ENCODE measurements around the gene RAB7B. TPM values are rescaled to one million over a fixed set of nuclear protein-coding genes. Genes with fewer than 3 reads are reported as not detected.
A peak's percentile ranks its signal among the peaks of the same experiment; 100 is the strongest.

Gene RAB7B
- total and polyA plus RNA-seq, 9 of the 15 experiments (the other 6 are each of a cell fraction or from before 2014, with no cell fraction given): 0.03 to 0.29 (median 0.07) TPM; not detected in 4

DNA sequence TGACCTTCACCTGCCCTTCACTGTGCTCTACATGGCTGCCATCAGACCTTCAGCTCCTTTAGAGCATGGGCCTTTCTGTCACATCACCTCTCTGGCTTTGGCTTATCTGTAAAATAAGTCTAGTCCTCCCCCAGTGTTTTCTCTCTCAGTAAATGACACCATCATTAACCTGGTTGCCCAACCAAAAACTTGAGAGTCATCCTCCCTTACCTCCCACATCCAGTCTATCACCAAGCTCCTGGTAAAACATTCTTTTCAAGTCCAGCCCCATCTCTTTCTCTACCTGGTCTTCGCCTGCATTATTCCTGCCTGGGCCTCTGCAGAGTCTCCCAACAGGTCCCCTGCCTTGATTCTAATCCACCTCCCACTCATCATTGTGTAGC lies 73.0 kb downstream of the RAB7B start (continued):
- no peak for TF ChIP-seq NR1H2 (CRISPR knock-in tag; IDR thresholded peaks at IDR 0.05)
- TF ChIP-seq ZKSCAN1 (IDR thresholded peaks at IDR 0.05; ENCODE audit: low read depth, low read length): no peak
- TF ChIP-seq, protein P1, sequence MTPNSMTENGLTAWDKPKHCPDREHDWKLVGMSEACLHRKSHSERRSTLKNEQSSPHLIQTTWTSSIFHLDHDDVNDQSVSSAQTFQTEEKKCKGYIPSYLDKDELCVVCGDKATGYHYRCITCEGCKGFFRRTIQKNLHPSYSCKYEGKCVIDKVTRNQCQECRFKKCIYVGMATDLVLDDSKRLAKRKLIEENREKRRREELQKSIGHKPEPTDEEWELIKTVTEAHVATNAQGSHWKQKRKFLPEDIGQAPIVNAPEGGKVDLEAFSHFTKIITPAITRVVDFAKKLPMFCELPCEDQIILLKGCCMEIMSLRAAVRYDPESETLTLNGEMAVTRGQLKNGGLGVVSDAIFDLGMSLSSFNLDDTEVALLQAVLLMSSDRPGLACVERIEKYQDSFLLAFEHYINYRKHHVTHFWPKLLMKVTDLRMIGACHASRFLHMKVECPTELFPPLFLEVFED (CRISPR knock-in tag; conservative IDR thresholded peaks at IDR 0.05): no peak
- no peak for TF ChIP-seq ZNF354B (CRISPR knock-in tag; IDR thresholded peaks at IDR 0.05)
- TF ChIP-seq ESRRA (IDR thresholded peaks at IDR 0.05; ENCODE audit: borderline replicate concordance, low read depth): peak; percentile 81
- no peak for TF ChIP-seq NUFIP1 (IDR thresholded peaks at IDR 0.05; ENCODE audit: partially characterized antibody)
- no peak for TF ChIP-seq ZNF707 (CRISPR knock-in tag; conservative IDR thresholded peaks at IDR 0.05)
- TF ChIP-seq DIDO1 (tag; IDR thresholded peaks at IDR 0.05; ENCODE audit: low read depth): no peak
- TF ChIP-seq ZNF79 (CRISPR knock-in tag; IDR thresholded peaks at IDR 0.05; ENCODE audit: low read depth): no peak
- no peak for TF ChIP-seq FOS (IDR thresholded peaks at IDR 0.05; ENCODE audit: extremely low read depth, insufficient read length)
- no peak for TF ChIP-seq ZNF644 (tag; IDR thresholded peaks at IDR 0.05; ENCODE audit: low read depth)
- TF ChIP-seq, protein P2, sequence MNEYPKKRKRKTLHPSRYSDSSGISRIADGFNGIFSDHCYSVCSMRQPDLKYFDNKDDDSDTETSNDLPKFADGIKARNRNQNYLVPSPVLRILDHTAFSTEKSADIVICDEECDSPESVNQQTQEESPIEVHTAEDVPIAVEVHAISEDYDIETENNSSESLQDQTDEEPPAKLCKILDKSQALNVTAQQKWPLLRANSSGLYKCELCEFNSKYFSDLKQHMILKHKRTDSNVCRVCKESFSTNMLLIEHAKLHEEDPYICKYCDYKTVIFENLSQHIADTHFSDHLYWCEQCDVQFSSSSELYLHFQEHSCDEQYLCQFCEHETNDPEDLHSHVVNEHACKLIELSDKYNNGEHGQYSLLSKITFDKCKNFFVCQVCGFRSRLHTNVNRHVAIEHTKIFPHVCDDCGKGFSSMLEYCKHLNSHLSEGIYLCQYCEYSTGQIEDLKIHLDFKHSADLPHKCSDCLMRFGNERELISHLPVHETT (CRISPR knock-in tag; conservative IDR thresholded peaks at IDR 0.05 in 1 of 2, IDR thresholded peaks at IDR 0.05 in 1 of 2): no peak
- no peak for TF ChIP-seq ZNF217 (CRISPR knock-in tag; IDR thresholded peaks at IDR 0.05)
- TF ChIP-seq MED1 (CRISPR knock-in tag; IDR thresholded peaks at IDR 0.05; ENCODE audit: borderline replicate concordance): no peak
- TF ChIP-seq YY1 (IDR thresholded peaks at IDR 0.05; ENCODE audit: borderline replicate concordance in 1 of 3, control insufficient read depth in 1 of 3, extremely low read depth in 1 of 3, insufficient read depth in 3 of 3, insufficient read length in 1 of 3, insufficient replicate concordance in 2 of 3, low read depth in 1 of 3, low read length in 2 of 3): peak in 1 of 3 experiments; percentile 34
- TF ChIP-seq GTF2E2 (tag; IDR thresholded peaks at IDR 0.05): no peak
- TF ChIP-seq TBP (optimal IDR thresholded peaks at IDR 0.05; ENCODE audit: low read depth, low read length): no peak
- no peak for TF ChIP-seq ZNF408 (CRISPR knock-in tag; IDR thresholded peaks at IDR 0.05; ENCODE audit: low read depth)
- no peak for TF ChIP-seq ZSCAN32 (CRISPR knock-in tag; IDR thresholded peaks at IDR 0.05)
- TF ChIP-seq ZNF589 (CRISPR knock-in tag; IDR thresholded peaks at IDR 0.05; ENCODE audit: low read depth): no peak
- TF ChIP-seq, protein P3, sequence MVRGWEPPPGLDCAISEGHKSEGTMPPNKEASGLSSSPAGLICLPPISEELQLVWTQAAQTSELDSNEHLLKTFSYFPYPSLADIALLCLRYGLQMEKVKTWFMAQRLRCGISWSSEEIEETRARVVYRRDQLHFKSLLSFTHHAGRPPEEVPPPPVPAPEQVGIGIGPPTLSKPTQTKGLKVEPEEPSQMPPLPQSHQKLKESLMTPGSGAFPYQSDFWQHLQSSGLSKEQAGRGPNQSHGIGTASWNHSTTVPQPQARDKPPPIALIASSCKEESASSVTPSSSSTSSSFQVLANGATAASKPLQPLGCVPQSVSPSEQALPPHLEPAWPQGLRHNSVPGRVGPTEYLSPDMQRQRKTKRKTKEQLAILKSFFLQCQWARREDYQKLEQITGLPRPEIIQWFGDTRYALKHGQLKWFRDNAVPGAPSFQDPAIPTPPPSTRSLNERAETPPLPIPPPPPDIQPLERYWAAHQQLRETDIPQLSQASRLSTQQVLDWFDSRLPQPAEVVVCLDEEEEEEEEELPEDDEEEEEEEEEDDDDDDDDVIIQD (CRISPR knock-in tag; IDR thresholded peaks at IDR 0.05): no peak
- no peak for TF ChIP-seq TFAM (CRISPR knock-in tag; conservative IDR thresholded peaks at IDR 0.05)
- no peak for TF ChIP-seq SMARCA5 (IDR thresholded peaks at IDR 0.05)
- no peak for TF ChIP-seq ZSCAN29 (IDR thresholded peaks at IDR 0.05)
- no peak for TF ChIP-seq ZNF41 (CRISPR knock-in tag; conservative IDR thresholded peaks at IDR 0.05)
- TF ChIP-seq, protein P4, sequence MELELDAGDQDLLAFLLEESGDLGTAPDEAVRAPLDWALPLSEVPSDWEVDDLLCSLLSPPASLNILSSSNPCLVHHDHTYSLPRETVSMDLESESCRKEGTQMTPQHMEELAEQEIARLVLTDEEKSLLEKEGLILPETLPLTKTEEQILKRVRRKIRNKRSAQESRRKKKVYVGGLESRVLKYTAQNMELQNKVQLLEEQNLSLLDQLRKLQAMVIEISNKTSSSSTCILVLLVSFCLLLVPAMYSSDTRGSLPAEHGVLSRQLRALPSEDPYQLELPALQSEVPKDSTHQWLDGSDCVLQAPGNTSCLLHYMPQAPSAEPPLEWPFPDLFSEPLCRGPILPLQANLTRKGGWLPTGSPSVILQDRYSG (tag; conservative IDR thresholded peaks at IDR 0.05; ENCODE audit: low read depth): no peak
